ENCODE data around the gene RAB29.

- TF ChIP-seq EZH2 (IDR thresholded peaks at IDR 0.05; ENCODE audit: insufficient read depth, poor library complexity, severe bottlenecking) = no peak
- TF ChIP-seq EZH2phosphoT487 (IDR thresholded peaks at IDR 0.05; ENCODE audit: insufficient read depth, low read depth) = no peak
Measured at GRCh38 chr1:205783433-205783795, 8.1 kb upstream of the RAB29 start.

All from GM23248 (cell line).